ELR (cell line): ENCODE data around the gene SLC25A15.
"Not testable (repeated sequence)": the region's sequence is repeated elsewhere in the genome, so short reads cannot be mapped to it uniquely, and the experiment has no call there.

Source experiments
- DNase-seq: peaks from one replicate; pipeline ENCODE4 v3.0.0-alpha.2; 2015; ENCODE audit warnings: low read depth

The SLC25A15 gene

DNA sequence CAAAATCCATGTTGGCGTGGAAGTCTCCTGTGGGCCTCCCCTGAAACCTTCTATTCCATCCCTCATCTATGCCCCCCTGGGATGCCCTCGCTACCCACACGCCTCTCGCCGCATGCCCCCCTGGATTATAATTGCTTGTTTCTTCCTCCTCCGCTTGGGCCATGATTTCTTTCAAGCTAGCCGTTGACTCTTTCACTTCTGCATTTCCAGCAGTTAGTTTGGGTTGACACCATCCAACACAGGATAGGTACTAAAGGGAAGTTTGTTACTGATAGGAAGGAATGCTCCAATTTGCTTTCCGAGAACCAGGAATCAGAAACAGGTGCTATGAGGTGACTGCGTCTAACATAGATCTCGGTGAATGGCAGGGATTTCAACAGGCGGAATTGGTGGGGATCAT is 7.7 kb upstream of the SLC25A15 start:
- no peak for DNase-seq

DNA sequence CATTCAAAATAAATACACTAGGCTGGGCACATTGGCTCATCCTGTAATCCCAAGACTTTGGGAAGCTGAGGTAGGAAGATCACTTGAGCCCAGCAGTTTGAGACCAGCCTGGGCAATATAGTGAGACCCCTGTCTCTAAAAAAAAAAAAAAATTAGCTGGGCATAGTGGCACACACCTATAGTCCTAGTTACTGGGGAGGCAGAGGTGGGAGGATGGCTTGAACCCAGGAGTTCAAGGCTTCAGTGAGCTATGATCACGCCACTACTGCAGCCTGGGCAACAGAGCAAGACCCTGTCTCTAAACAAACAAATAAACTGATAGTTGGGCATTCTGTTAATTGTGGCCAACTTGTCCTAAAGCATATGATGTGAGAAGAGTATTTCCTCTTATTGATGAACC is 6.4 kb upstream of the SLC25A15 start:
- DNase-seq = not testable (repeated sequence)

DNA sequence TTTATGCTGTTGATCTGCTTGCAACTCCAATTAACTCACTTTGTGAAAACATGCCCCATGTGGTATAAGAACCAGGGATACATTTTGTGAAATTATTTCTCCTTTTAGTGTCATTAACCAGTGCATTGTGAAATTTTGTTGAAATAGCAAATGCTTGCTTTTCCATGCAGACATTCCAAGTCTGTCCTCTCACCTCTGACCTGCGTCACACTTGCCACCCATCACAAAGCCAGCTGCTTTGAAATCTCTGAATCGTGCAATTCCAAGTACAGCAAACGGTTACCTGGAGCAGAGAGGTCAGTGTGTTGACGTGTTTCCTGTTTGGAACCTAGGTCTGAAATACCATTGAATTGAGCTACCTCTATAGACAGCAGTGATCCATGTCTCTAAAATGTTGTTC is 4.9 kb upstream of the SLC25A15 start:
- no peak for DNase-seq

DNA sequence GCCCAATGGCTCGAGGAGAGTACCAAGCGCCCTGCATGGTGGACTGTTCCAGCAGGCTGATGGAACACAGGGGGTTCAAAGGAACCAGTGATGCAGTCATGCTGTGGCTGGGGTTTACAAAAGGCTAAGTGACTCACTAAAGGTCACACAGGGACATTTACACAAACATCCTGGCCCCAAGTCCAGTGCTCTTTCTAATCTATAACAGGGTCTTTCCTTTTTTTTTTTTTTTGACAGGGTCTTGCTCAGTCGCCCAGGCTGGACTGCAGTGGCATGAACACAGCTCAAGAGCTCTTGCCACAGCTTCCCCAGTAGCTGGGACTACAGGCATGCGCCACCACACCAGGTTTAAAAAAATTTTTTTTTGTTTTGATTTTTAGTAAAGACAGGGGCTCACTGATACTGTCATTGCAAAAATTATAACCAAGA is 2.8 kb upstream of the SLC25A15 start:
- peak; percentile 74 for DNase-seq

DNA sequence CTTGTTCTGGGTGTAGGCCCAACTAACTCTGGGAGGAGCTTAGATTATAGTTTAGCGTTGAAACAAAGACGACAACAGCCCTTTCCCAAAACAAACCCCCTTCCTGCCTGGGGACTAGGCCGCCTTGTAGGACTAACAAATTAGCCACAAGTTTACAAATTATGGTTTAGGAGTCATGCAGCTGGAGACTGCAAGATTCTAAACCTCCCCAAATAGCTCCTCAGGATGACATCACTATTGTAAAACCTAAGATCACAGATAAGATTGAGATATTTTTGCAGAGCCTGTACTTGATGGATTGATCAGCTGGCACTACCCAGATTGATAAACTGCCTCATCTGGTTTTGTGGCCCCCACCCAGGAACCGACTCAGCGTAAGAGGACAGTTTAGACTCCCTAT is 2.3 kb upstream of the SLC25A15 start:
- DNase-seq = peak; percentile 87

DNA sequence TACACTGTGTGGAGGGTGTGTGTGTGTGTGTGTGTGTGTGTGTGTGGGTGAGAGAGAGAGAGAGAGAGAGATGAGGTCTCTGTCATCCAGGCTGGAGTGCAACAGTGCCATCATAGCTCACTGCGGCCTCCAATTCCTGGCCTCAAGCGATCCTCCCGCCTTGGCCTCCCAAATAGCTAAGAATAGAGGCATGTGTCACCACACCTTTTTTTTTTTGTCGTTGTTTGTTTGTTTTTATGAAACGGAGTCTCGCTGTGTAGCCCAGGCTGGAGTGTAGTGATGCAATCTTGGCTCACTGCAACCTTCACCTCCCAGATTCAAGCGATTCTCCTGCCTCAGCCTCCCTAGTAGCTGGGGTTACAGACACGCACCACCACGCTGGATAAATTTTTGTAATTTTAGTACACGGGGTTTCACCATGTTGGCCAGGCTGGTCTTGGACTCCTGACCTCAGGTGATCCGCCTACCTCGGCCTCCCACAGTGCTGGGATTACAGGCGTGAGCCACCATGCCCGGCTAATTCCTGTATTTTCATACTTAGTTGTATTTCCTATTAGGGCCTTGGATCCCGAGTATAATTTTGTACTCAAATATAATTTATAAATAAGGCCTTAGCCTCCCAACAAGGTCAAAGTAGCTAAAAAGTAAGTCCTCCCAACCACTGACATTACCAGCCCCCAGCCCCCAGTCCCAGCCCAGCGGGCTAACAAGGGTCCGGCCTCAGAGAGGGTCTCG is 704 bp upstream of the SLC25A15 start:
- not testable (repeated sequence) for DNase-seq

DNA sequence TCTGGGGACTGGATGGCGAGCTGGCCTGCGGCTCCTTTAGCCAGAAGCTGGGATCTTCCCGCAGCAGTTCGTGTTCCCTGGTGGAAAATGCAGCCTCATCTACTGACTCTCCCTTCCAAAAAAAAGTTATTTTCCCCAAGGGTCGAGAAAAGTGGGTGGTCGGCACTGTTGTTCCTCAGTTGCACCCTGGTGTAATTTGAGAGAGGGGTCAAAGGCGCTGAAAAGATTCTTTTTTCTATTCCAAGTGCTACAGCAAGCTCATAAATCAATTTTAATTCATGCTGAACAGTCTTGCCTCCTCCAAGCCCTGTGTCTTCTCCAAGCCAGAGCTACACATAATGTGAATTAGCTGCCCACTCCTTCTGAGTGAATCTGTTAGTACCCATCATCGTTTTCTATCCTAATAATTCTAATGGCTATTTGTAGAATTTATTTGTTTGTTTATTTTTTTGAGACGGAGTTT is 774 bp downstream of the SLC25A15 start:
- peak; percentile 11 for DNase-seq

DNA sequence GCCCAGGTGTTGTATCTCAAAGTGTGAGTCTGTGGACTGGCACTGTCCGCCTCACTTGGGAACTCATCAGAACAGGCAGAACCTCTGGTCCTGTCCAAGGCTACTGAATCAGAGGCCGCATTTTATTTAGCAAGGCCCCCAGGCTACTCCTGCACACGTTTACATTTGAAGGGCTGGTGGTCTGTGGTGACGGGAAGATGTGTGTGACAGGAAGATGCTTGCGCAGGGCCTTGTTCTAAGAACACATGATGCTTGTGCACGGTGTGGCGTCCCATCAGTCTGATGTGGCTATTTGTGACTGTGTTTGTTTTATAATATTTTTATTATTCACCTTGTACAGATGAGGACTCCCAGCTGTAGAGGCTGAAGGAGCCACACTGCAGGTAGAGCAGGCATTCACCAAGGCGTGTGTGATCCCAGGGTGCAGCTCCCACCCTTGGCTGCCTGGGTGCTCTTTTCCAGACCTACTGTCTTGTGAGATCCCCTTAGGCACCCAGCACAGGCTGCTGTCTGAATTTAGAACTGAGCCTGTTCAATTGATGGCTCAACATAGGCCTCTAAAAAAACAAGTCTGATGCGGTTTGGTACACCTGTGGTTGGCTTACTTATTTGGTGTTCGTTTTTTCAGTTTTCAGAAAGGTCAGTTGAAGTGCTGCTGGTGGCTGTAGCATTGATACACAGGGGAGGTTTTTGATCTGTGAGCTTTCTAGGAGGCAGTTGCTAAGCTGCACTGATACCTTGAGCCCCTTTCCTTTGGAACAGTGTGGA is 3.1 kb downstream of the SLC25A15 start:
- no peak for DNase-seq

DNA sequence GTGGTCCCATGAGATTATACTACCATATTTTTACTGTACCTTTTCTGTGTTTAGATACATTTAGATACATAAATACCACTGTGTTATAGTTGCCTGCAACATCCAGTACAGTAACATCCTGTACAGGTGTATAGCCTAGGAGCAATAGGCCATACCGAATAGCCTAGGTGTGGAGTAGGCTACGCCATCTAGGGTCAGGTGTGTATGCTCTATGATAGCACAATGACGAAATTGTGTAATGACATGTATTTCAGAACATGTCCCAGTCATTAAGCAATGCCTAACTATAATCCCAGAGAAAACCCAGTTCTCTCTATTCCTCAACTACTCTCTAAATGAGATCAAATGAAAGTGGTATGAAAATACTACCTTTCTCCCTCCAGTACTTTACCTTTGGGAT is 3.9 kb downstream of the SLC25A15 start:
- DNase-seq = no peak

DNA sequence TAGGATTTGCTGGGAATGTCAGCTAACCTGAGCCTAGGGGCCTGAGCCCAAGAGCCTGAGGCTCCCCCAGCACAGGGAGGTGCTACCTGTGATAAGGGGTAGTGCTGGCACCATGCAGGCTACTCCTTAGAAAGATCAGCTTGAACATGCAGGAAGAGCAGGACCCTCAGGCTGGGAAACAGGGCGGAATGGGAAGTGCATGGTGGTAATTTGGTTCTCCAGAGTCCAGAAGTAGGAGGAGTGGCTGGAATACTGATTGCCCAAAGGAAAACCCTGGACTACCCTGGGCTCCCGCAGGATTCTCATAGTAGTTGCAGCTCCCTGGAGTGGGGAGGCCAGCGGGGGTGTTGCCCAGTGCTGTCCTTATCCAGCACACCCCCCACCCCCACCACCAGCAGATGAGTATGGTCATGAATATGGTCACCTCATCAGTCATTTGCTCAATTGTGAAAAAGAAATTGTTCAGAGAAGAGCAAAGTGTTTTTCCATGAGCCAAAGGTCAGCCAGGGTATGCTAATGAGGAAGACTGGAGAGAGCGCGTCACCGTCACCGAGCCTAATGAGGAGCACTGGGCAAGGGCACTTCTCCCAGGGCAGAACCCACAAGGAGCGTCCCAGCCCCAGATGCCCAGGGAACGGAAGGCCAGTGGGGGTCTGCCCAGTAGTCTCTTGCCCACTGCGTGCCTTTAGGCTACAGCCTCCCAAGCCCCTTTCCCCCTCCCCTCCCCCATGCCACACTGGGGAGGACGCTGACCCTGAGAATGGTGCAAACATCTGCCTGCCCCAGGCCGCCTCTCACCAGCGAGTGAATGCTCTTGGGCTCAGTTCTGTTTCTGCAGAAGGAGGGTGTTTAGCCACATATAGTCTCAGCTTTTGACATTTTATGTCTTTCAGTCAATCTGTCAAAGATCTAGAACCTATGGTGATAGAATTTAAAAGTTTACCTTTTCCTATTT is 5.3 kb downstream of the SLC25A15 start:
- no peak for DNase-seq

DNA sequence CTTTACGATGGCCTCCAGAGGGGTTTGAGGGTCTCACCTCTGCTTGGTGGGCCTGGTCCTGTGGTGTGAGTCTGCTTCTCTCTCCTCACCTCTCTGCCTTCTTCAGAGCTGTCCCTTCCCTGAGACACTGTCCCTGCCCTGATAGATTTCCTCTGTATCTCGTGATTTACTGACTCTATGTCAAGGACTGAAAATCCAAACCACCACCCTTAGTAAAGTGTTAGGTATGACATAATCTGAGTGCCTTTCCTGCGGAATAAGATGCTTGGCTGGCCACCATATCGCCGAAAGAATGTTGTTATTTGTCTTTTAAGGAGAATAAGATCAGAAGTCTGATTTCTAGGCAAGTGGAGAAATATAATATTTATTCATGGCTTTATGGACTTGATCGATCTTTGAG is 7.2 kb downstream of the SLC25A15 start:
- no peak for DNase-seq

DNA sequence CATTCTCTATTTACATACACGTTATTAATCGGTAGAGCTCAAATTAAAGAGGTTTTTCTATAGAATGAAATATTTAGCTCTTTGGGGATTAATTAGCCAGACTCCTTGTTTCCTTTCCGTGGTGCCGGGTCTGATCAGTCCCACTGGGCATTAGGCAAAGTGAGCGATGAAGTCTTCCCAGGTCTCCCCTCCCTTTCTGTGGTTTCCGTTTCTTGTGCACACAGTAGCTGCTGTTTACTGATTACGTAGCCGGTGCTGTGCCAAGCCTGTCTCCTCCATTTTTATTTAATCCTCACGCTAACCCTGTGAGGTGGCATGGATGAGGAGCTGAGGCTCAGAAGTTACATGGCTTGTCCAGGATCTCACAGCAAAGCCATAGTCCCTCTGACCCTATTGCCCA is 9.0 kb downstream of the SLC25A15 start:
- DNase-seq = no peak

DNA sequence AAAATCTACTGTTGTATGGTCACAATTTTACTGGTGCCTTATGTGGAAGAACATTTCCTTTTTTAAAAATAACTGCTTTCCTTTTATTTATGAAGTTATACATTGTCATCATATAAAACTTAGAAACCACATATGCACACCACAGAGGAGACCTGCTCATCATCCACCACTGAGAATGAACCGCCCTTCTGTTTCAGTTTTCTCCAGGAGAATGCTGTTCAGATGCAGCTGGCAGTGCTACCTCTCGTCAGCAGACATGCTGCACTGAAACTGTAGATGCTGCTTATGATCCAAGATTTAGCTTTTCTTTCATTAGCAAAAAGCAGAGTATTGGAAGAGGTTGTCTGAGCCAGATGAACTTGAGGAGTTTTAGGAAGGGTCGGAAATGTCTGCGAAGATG is 10.1 kb downstream of the SLC25A15 start:
- no peak for DNase-seq

DNA sequence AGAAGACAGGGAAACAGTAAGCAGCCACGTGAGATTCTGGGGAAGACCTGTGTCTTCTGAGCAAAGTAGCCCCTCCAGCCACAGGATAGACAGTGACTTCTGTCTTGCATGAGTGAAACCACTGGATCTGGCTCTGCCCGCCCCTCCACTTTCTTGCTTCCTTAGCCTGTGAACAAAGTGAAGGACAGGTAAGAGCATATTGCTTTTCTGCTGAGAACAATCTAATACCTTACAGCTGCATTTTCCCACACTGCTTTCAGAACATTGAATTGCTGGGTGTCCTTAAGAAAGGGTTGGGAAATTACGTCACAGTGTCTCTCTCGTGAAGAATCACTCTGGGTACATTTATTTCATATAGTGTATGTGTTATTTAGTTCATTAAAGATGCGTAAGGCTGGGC is 11.1 kb downstream of the SLC25A15 start:
- no peak for DNase-seq

DNA sequence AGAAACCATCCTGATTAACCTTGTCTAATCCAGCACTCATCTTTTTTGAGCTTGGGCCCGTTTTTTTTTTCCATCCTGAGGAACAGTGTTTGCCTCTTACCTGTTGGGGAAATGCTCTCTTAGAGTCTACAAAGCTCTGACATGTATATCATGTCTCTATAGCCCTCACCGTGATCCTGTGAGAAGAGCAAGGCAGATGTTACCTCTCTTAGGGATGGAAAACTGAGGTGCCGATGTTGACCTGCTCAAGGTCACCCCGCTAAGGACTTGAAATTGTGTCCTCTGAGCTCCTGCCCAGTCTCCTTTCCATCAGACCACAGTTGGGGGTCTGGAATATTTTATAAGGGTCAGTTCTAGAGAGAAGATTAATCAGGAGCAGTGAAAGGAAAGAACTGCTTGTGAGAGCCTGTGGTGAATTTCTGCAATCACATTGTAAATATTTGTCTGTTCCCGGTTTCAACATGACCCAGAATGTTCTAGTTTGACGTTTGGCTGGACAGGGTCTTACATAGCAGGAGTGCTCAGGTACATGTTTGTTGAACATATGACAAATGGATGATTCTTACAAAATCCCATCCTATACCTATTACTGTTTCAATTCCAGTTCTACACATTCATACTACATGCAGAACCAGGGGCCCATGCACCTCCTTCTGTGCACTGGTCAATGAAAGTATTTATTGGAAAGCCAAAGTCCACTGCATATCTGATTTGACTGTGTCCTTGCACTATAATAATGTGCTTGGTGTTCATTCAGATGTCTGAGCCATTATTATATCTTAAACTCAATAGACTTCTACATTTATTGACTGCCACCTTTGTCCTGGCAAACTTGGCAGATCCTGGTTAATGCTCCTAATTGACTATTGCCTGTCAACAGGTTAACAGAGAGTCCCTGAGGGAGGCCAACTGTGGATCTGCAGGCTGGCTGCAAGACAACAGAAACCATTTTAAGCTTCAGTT is 12.1 kb downstream of the SLC25A15 start:
- DNase-seq = no peak

DNA sequence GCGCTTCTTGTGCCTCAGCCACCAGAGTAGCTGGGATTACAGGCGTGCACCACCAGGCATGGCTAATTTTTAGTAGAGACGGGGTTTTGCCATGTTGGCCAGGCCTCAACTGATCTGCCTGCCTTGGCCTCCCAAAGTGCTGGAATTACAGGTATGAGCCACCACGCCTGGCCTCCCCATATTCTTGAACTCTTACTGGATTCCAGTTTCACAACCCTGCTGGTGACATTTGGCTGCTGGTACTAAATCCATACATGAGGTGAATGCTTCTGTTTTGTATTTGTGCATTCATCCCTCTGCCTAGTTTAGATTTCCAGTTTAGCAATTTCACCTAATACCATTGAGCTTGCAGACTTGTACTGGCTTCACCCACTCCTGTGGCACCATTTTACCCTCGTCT is 13.9 kb downstream of the SLC25A15 start:
- no peak for DNase-seq

DNA sequence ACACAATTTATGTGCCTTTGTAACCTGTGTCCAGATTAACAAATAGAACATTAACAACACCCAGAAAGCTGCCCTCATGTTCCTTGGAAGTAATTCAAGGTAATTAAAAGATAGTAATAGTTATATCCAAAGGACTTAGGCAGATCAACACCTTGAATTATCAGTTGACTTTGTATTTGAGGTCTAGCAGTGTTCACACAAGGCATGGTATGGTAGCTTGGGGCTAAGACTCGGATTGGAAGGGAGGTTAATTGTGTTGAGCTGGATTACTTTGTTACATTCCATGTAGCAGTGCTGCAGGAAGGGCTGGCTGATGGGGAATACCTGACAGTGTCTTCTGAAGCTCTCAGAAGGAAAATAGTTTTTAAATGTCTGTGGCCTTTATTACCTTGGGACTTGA is 16.8 kb downstream of the SLC25A15 start:
- no peak for DNase-seq

DNA sequence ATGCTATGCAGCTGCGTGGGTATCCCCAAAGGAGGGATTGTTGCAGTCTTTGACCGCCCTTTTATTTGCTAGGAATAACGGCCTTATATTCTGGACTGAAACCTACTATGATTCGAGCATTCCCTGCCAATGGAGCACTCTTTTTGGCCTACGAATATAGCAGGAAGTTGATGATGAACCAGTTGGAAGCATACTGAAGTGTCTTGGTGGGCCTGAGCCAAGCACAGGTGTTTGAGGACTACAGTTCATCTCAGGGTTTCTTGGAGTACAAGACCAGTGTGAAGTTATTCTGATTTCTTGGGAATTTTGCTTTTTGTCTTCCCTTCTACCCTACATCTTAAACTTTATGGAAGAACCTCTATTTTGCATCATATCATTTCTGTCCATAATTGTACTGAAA is 20.1 kb downstream of the SLC25A15 start:
- no peak for DNase-seq

DNA sequence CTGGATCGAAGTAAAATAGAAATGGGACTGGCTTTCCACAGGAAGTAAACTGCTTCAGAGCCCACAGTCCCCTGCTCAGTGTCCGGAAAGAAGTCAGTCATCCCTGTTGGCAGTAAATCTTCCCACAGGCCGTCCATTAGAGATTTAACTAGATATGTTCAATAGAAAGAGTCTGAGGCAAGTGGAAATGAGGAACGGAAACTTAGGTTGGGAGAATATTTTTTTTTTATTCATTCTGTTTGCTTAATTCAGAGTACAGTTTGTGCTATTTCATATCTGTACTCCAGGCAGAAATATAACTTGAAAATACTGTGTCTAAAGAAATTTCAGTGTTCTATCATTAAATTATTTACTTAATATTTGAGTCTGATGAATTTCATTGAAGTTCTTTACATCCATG is 22.7 kb downstream of the SLC25A15 start:
- DNase-seq = no peak

DNA sequence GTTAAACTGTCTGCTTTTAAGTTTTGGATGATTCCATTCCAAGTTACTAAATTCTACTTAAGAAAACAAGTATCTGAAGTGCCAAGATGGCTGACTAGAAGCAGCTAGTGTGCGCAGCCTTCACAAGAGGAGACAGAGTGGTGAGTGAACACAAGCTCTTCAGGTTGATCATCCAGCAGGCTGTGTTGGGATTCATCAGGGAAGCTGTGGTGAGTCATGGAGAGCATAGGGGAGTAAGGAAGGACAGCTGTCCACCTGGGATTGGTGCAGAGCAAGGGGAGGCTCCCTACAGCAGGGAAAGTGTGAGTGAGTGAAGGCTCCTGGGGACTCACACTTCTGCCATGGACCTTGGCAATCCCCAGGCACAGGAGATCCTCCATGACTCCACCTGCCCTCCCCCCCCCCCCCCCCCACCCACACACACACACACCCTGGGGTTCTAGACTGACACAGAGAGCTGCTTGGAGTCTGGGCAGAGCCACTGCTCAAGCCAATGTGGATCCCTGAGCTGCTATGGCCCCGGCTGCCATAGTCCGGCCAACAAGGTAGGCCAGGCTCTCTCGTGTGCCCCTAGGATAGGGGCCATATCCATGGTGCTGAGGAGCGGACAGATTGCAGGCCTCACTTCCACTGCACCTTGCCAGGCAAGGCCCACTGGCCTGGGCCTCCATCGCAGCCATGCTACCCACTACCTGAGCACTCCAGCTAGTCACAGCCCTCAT is 23.5 kb downstream of the SLC25A15 start:
- peak; percentile 88 for DNase-seq
